Fibroblast of peridontal ligament (primary cell): ENCODE data around the gene XXYLT1.
A peak's percentile ranks its signal among the peaks of the same experiment; 100 is the strongest.
"Not testable (repeated sequence)": the region's sequence is repeated elsewhere in the genome, so short reads cannot be mapped to it uniquely, and the experiment has no call there.

Experiments used
- DNase-seq: peaks from one replicate; pipeline ENCODE4 v3.0.0-alpha.2; 2010; ENCODE audit errors: extremely low read depth

XXYLT1 gene

DNA sequence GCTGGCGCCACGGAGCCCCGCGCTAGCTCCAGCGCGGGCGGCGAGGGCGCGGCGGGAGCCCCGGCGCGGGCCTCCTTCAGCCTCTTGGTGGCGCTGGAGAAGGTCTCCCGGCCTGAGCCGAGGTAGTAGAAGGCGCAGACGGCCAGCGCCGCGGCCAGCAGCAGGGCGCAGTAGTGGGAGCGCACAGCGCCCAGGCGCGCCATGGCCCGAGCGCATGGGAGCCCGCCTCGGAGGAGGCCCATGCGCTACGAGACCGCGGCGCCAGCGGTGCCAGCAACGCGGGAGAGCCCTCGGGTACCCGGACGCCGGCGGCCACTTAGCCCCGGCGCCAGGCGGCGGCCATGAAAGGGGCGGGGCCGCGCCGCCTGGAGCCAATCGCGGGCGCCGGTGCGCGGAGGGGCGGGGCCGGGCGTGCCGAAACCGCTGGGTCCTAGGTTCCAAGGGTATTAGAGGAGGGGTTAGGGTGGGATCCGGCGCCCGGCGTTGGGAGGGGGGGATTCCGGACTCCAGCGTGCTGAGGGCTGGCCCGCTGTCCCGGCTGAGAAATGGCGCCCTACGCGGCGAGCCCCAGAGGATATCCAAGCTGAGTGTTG, at the start of gene XXYLT1:
Gene XXYLT1, minus strand, starts transcription at position 343 of the 593 bp plus-strand sequence. Its CDS starts 101 bp downstream, at position 242.
- DNase-seq = peak; percentile 71

GRCh38 chr3:195319060-195319459, 48.1 kb upstream of the XXYLT1 start:
- DNase-seq = no peak

- DNase-seq = peak; percentile 51
These were observed 41.8 kb upstream of the XXYLT1 start for GRCh38 chr3:195312714-195313113.

- no peak for DNase-seq
These were observed 36.8 kb upstream of the XXYLT1 start for GRCh38 chr3:195307711-195308110.

DNA sequence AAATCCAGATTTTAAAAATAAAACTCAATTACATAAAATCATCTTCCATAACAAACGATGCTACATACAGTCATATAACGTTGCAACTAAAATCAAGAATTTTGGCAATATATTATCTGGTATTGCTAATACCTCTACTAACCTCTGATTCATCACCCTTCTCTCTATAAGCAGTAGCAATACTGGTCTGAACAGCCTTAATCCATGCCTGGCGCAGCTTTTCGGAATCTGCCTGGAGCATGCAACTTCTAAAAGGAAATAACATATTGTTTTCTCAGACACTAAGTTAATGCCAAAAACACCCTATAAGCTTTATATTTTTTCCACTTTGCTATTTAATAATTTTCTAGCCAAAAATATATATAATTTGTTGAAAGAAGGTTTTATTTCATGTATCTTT, 35.4 kb upstream of the XXYLT1 start:
- DNase-seq = no peak

- peak; percentile 47 for DNase-seq
These were observed 31.5 kb upstream of the XXYLT1 start for GRCh38 chr3:195302431-195302830.

- DNase-seq = no peak
These were observed 26.5 kb upstream of the XXYLT1 start for GRCh38 chr3:195297446-195297845.

GRCh38 chr3:195296662-195297061, 25.7 kb upstream of the XXYLT1 start:
- DNase-seq = no peak

DNA sequence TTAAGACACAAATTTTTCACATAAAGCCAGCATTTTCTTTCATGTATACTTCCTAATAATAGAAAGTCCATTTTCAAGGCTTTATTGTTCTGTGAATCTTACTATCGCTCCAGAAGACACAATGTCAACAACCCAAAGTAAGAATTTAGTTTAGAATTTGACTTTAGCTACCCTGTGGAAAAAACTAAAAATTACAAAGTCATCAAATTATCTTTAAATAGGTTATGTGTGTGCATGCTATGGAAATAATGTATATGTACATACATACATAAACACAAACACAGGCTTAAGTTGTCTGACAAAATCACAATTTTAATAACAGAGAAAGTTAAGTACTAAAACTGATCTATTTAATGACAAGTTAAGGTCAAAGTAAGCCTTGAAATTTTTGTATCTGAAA, 20.2 kb upstream of the XXYLT1 start:
- DNase-seq = no peak

DNA sequence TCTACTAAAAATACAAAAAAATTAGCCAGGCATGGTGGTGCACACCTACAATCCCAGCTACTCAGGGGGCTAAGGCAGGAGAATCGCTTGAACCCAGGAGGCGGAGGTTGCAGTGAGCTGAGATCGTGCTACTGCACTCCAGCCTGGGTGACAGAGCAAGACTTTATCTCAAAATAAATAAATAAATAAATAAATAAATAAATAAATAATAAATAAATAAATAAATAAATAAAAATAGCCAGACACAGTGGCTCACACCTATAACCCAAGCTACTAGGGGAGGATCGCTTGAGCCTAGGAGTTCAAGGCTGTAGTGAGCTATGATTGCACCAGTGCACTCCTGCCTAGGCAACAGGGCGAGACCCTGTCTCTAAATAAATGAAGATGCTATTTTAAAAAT, 19.7 kb upstream of the XXYLT1 start:
- DNase-seq = not testable (repeated sequence)

- peak; percentile 63 for DNase-seq
These were observed 15.3 kb upstream of the XXYLT1 start for GRCh38 chr3:195286115-195286872.

DNA sequence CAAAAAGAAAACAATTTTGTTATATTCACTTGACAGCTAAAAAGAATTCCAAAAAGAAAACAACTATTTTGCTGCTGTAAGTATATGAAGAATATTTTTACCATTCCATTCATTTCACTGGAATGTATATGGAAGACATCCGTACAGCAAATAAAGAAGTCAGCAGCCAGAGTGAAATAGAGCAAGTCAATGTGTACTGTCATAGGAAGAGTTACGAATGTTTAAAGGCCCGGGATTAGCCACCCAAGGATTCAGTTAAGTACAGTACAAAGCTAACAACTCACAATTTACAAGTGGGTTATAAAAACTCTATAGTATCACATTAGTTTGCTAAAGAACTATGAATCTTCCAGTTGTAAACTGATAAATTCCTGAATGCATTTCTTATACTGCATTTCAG, 14.4 kb upstream of the XXYLT1 start:
- no peak for DNase-seq

DNA sequence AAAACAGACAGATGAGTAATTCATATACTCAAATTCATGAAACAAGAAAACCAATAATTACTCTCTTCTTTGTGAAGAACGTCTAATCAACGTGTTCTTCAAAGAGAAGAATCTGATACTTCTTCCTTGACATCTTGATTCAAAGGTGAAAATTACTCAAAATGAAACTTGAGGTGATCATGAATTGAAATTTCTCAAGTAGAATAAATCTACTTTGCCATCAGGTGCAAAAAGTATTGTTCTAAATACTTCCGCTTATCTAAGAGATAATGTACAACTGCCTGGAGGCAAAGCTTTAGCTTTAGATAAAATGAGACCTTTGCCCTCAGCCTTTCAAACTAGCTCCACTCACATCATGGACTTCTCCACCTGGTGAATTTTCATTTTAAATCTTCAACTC, 13.9 kb upstream of the XXYLT1 start:
- DNase-seq = no peak

DNA sequence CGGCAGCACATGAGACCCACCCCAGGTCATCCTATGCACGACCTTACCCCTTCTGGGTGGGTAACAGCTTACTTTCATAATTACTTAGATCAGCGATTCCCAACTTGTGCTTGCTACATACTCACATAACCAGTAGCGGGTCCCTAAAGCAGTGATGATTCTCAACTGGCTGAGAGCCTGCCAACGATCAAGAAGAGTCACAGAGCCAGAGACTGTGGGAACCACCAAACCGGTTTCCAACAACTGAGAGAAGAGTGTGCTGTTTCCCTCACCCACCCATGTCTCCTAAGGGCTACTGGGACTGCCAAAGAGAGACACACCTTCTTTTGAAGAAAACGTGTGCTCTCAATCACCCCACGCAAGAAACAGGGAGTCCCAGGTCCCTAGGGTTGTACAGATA, 12.0 kb upstream of the XXYLT1 start:
- DNase-seq = peak; percentile 20

GRCh38 chr3:195274259-195274966, 3.5 kb upstream of the XXYLT1 start:
- DNase-seq = no peak

GRCh38 chr3:195271410-195272243, 668 bp upstream of the XXYLT1 start:
- DNase-seq = peak; percentile 85

DNA sequence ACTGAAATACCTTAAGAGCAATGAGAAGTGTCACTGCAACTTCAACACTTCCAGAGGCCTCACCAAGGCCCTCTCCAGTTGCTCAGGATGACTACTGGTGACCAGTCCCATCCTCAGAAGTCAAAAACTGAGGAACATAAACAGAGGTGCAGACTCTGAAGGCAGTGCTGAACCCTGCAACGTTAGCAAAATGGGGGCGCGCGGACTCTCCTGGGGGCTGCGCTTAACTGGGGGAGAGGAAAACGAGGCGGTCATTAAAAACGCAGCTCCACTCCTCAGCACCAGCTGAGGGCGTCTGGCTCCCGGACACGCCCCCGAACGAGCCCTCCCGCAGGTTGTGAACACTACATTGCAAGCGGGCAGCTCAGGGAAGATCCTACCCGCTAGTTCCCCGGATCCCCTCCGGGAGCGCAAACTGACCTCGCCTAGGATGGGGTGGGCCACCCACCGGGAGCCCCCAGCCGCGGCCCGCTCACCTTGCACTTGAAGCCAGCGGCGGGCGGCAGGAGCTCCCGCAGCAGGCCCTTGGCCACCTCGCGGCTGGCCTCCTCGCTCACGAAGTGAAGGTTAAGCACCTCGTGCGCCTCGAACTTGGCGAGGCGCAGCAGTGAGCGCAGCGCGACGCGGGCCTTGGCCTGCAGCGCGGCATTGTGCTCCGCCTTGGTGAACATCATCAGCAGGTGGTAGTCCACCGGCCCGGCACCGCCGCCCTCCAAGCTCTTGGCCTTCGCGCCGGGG, 711 bp downstream of the XXYLT1 start:
- no peak for DNase-seq

- no peak for DNase-seq
These were observed 1.4 kb downstream of the XXYLT1 start for GRCh38 chr3:195269375-195270078.

GRCh38 chr3:195268576-195269309, 2.2 kb downstream of the XXYLT1 start:
- no peak for DNase-seq

DNA sequence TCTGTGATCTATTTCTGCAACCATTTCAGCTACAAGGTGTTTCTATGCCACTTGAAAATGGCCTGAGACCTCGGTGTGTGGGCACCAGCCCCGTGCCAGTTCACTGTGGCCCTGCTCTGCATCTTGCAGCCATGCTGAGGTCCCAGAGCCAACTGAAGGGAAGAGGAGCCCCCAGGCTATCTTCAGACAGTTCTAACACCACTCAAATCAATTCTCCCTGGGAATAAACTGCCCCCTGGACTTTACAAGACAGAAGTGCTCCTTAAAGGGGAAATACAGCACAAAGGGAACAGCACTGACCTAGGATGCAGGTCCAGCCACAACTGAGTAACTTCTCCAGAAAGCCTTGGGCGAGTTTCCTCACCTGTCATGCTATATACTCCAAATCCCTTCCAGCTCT, 3.9 kb downstream of the XXYLT1 start:
- no peak for DNase-seq
